Activated CD8-positive, alpha-beta memory T cell treated with anti-CD3 and anti-CD28 coated beads for 1 hour (primary cell): Measurements from ENCODE around the gene C11orf87.

Source experiments
- DNase-seq, 2 donors: peaks; one replicate each; pipeline ENCODE4 v3.0.0-alpha.2; 2020; ENCODE audit warnings: low read depth in 1 of 2; ENCODE audit errors: extremely low read depth in 1 of 2

The C11orf87 gene

GRCh38 chr11:109439684-109440083, 17.7 kb downstream of the C11orf87 start:
- no peak for DNase-seq

GRCh38 chr11:109443052-109443451, 21.1 kb downstream of the C11orf87 start:
- DNase-seq, result no peak

GRCh38 chr11:109454857-109455256, 32.9 kb downstream of the C11orf87 start:
- DNase-seq, result no peak
